A673 (cell line): ENCODE results near the gene NR6A1. TPM values are rescaled to one million over a fixed set of nuclear protein-coding genes. Genes with fewer than 3 reads are reported as not detected.

Source experiments
- BruUV-seq: library from RNA; stranded (reverse); fragments of 400-500 nt; replicated peaks from 2 replicates; lab custom pipeline; 2021; lab: Mats Ljungman, UMichigan
- CTCF ChIA-PET: fragments of 300-600 bp; sonication (Branson Sonifier 250); formaldehyde crosslinking; loops from one replicate; lab custom pipeline; 2022; ENCODE audit warnings: antibody characterized with exemption; lab: Charles Lee
- POLR2A ChIA-PET: fragments of 300-600 bp; sonication (Branson Sonifier 250); formaldehyde crosslinking; loops from one replicate; lab custom pipeline; 2022; ENCODE audit warnings: antibody characterized with exemption; ENCODE audit not compliant: low non-redundant PET; lab: Charles Lee
- DNase-seq: peaks from one replicate; pipeline ENCODE4 v3.0.0-alpha.2; 2015; ENCODE audit warnings: low spot score
- H3K27ac ChIP-seq: fragments of 200-600 bp; sonication (generic); 2 replicates; pipeline ENCODE4 v1.5.1; 2016; ENCODE audit warnings: mixed run types, low read depth, mild to moderate bottlenecking, mixed read lengths, antibody characterized with exemption, low read length; ENCODE audit not compliant: poor library complexity, severe bottlenecking
- H3K27me3 ChIP-seq: fragments of 200-600 bp; sonication (generic); replicated peaks from 2 replicates; pipeline ENCODE4 v1.6.1; 2017; ENCODE audit warnings: mixed run types, low read depth, mild to moderate bottlenecking, mixed read lengths, antibody characterized with exemption, low read length; ENCODE audit not compliant: insufficient read depth, poor library complexity
- H3K36me3 ChIP-seq: fragments of 200-600 bp; sonication (generic); 2 replicates; pipeline ENCODE4 v1.6.1; 2016; ENCODE audit warnings: mixed run types, mild to moderate bottlenecking, mixed read lengths, antibody characterized with exemption, low read length; ENCODE audit not compliant: insufficient read depth, poor library complexity, severe bottlenecking
- H3K4me1 ChIP-seq: fragments of 200-600 bp; sonication (generic); 2 replicates; pipeline ENCODE4 v1.6.1; 2017; ENCODE audit warnings: mixed run types, mild to moderate bottlenecking, mixed read lengths, antibody characterized with exemption, low read length; ENCODE audit not compliant: insufficient read depth, poor library complexity, severe bottlenecking
- H3K4me3 ChIP-seq: fragments of 200-600 bp; sonication (generic); 2 replicates; pipeline ENCODE4 v1.5.1; 2016; ENCODE audit warnings: low read depth, mixed run types, mild to moderate bottlenecking, mixed read lengths, low read length; ENCODE audit not compliant: poor library complexity, severe bottlenecking
- H3K9me3 ChIP-seq: fragments of 200-600 bp; sonication (generic); 2 replicates; pipeline ENCODE4 v1.6.1; 2016; ENCODE audit warnings: mixed run types, low read depth, mild to moderate bottlenecking, mixed read lengths, antibody characterized with exemption, low read length; ENCODE audit not compliant: poor library complexity, severe bottlenecking
- CTCF ChIP-seq: fragments of 300-800, 200-600 bp; sonication (generic); conservative IDR thresholded peaks from 2 replicates; pipeline ENCODE4 v1.5.1; 2017; ENCODE audit warnings: low read depth, mild to moderate bottlenecking, antibody characterized with exemption, low read length, moderate library complexity, mixed read lengths
- EZH2 ChIP-seq: fragments of 200-600 bp; sonication (generic); IDR thresholded peaks from 2 replicates; pipeline ENCODE4 v1.6.1; 2017; ENCODE audit warnings: borderline replicate concordance, low read depth, mild to moderate bottlenecking, mixed read lengths, antibody characterized with exemption, low read length; ENCODE audit not compliant: poor library complexity, severe bottlenecking
- intact Hi-C: fragments of 100-400 bp; cut with micrococcal nuclease; formaldehyde crosslinking; loops from one replicate; pipeline ENCODE4 v1.10.0; 2022; ENCODE audit not compliant: unreplicated experiment
- total RNA-seq: library from RNA; stranded (reverse); gene quantifications from 2 replicates; pipeline ENCODE4 v1.2.3, GENCODE V29; 2021

The NR6A1 gene
- total RNA-seq, 1 experiment from 2014 or later, result 5.3 TPM

- TF ChIP-seq CTCF (no peak), EZH2 (no peak)
These were observed 63.4 kb downstream of the NR6A1 start for GRCh38 chr9:124707666-124708065.

GRCh38 chr9:124706685-124707084, 64.4 kb downstream of the NR6A1 start:
- CTCF ChIA-PET, result no interaction called here
- no peaks in the 10 kb centered on the region for H3K36me3 ChIP-seq
- no peak for TF ChIP-seq EZH2
- TF ChIP-seq CTCF, result no peak

More at GRCh38 chr9:124707666-124708065, 63.4 kb downstream of the NR6A1 start:
- Histone ChIP-seq H3K4me1 (peaks cover 9% of the 10 kb centered on the region), H3K27me3 (no peaks in the 10 kb centered on the region), H3K9me3 (no peaks in the 10 kb centered on the region), H3K27ac (no peak overlapping the region), H3K4me3 (no peak overlapping the region), H3K36me3 (no peaks in the 10 kb centered on the region)
- POLR2A ChIA-PET, result interaction anchor here (0.6 kb wide), 1 partner anchor 49 kb away, joined by 3 read pairs; no protein-coding TSS in a partner anchor
- no peak for DNase-seq
- intact Hi-C loops, result no loop called here
- no TSS peak for BruUV-seq
- CTCF ChIA-PET, result no interaction called here

GRCh38 chr9:124699575-124699974, 71.5 kb downstream of the NR6A1 start:
- Histone ChIP-seq H3K9me3 (no peaks in the 10 kb centered on the region), H3K27ac (no peak overlapping the region), H3K4me3 (no peak overlapping the region), H3K4me1 (peaks cover 26% of the 10 kb centered on the region), H3K27me3 (no peaks in the 10 kb centered on the region), H3K36me3 (no peaks in the 10 kb centered on the region)
- BruUV-seq, result no TSS peak
- intact Hi-C loops, result no loop called here
- CTCF ChIA-PET, result no interaction called here
- TF ChIP-seq CTCF, result no peak
- TF ChIP-seq EZH2, result no peak
- no peak for DNase-seq
- POLR2A ChIA-PET, result no interaction called here

More at GRCh38 chr9:124706685-124707084, 64.4 kb downstream of the NR6A1 start:
- no TSS peak for BruUV-seq
- no peak for DNase-seq
- POLR2A ChIA-PET, result no interaction called here
- Histone ChIP-seq H3K27me3 (no peaks in the 10 kb centered on the region), H3K4me1 (peaks cover 8% of the 10 kb centered on the region), H3K4me3 (no peak overlapping the region), H3K9me3 (no peaks in the 10 kb centered on the region), H3K27ac (no peak overlapping the region)
- intact Hi-C loops, result no loop called here
